GM12891 (cell line): ENCODE data around the gene REC114.
"Not testable (repeated sequence)": the region's sequence is repeated elsewhere in the genome, so short reads cannot be mapped to it uniquely, and the experiment has no call there.

Source experiments
- DNase-seq: peaks from one replicate; pipeline ENCODE4 v3.0.0; 2011; ENCODE audit warnings: low spot score; ENCODE audit not compliant: insufficient read length
- FAIRE-seq: peaks from 2 replicates; lab custom pipeline; 2011; peaks lifted over from hg19 to GRCh38; lab: Jason Lieb, UNC
- PAX5 ChIP-seq: IDR thresholded peaks from 2 replicates; pipeline ENCODE4 v1.6.1; 2011; ENCODE audit warnings: low read length, moderate library complexity, mild to moderate bottlenecking; ENCODE audit not compliant: insufficient read depth, severe bottlenecking
- POLR2A ChIP-seq: IDR thresholded peaks from 2 replicates; pipeline ENCODE4 v1.6.1; 2011; ENCODE audit warnings: low read depth, low read length, control low read depth
- POLR2AphosphoS5 ChIP-seq: IDR thresholded peaks from 2 replicates; pipeline ENCODE4 v1.6.1; 2011; ENCODE audit warnings: low read depth, low read length, control low read depth
- POU2F2 ChIP-seq: IDR thresholded peaks from 2 replicates; pipeline ENCODE4 v1.6.1; 2011; ENCODE audit warnings: low read depth, mild to moderate bottlenecking, control low read depth, low read length, moderate library complexity
- SPI1 ChIP-seq: IDR thresholded peaks from 2 replicates; pipeline ENCODE4 v1.6.1; 2011; ENCODE audit warnings: low read depth, low read length, control low read depth
- TAF1 ChIP-seq: IDR thresholded peaks from 2 replicates; pipeline ENCODE4 v1.6.1; 2011; ENCODE audit warnings: low read depth, low read length, control low read depth

Gene REC114

GRCh38 chr15:73539212-73540128 lies 96.5 kb downstream of the REC114 start:
- TF ChIP-seq SPI1 = no peak
- TF ChIP-seq TAF1 = no peak
- TF ChIP-seq POLR2AphosphoS5 = no peak
- no peak for TF ChIP-seq POU2F2
- no peak for TF ChIP-seq PAX5
- TF ChIP-seq POLR2A = no peak
- no peak for DNase-seq
- FAIRE-seq = no peak

DNA sequence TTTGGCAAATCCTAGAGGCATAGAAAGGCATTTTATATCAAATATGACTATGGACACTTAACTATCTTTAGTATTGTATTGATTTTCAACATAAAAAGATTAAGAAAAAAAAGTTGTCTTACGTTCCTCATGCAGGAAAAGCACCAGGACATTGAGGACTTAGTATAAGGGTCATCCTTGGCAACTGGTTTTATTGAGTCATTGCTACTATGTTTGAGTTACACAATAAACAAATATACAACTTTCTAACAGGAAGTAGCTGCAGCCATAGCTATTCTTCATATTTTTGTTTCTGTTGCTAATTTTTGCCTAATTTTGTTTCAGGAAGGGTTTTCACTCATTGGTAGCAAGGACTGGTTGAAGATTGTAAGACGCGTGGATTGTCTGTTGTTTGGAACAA lies 97.2 kb downstream of the REC114 start:
- DNase-seq = no peak
- no peak for FAIRE-seq
- TF ChIP-seq POLR2A = no peak
- TF ChIP-seq SPI1 = no peak
- TF ChIP-seq PAX5 = no peak
- TF ChIP-seq TAF1 = no peak
- TF ChIP-seq POLR2AphosphoS5 = no peak

DNA sequence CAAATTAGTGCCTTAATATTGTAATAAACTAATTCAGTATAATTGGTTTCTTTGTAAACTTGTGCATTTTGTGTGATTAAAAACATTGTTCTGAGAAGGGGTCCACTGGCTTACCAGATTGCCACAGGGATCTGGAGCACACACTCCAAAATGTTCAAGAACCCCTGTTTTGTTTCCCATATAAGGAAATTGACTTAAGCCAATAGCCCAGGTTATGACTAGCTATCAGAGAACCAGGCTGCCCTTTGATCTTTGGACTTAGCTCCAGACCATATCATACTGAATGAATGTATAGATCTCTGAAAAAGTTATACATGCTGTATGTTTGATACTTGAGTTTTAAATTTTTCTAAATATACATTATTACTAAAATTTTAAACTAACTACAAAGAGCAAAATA lies 98.5 kb downstream of the REC114 start:
- DNase-seq (no peak), FAIRE-seq (no peak)
- no peak for TF ChIP-seq PAX5
- no peak for TF ChIP-seq POLR2AphosphoS5
- no peak for TF ChIP-seq SPI1
- no peak for TF ChIP-seq POLR2A
- TF ChIP-seq POU2F2 = no peak
- no peak for TF ChIP-seq TAF1

GRCh38 chr15:73548925-73549324 lies 106.0 kb downstream of the REC114 start:
- not testable (repeated sequence) for FAIRE-seq, DNase-seq

DNA sequence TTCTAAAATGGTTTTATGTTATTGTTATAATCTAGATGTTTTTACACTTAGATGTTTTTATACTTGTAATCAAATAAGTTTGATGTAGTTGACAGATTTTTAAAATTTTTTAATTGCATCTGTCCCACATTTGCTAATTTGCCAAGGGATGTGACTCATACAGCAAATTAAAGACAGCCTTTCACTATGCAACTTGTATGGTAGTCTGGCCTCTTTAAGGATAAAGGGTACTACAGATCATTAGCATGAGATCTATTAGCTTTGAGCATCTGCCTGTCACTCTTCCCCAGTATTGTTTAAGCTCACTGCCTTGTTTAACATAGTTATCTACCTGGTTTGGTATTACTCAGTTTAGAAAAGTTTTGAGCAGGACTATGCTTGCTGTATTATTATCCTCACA lies 107.2 kb downstream of the REC114 start:
- DNase-seq (no peak), FAIRE-seq (no peak)
- TF ChIP-seq SPI1 (no peak), PAX5 (no peak), POU2F2 (no peak), POLR2AphosphoS5 (no peak)

DNA sequence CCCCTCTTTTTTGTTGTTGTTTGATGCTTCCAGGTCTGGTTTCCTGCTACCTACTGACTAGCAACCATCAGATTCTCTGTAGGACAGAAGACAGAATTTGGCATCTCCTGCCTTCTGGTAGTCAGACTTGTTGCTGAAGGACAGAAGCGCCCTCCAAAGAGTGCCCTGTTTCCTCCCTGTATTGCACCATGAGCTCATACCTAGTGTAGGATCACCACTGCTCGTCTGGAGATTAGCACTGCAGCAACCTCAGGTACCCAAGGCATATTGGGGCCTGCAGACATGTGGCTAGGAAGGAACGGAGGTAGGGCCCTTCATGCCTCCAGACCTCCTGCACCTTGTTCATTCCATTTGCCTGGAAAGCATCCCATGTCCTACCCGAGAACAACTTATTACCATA lies 112.1 kb downstream of the REC114 start:
- DNase-seq (no peak), FAIRE-seq (no peak)
- TF ChIP-seq POLR2A (0 out of 2 replicates have a peak, but pooled peaks have one; percentile 21), SPI1 (no peak)

GRCh38 chr15:73558529-73558928 lies 115.6 kb downstream of the REC114 start:
- no peak for TF ChIP-seq POLR2A
- TF ChIP-seq PAX5 = no peak
- no peak for TF ChIP-seq TAF1
- FAIRE-seq = no peak
- no peak for DNase-seq

GRCh38 chr15:73560501-73561117 lies 117.6 kb downstream of the REC114 start:
- DNase-seq (no peak), FAIRE-seq (no peak)
- no peak for TF ChIP-seq TAF1
- TF ChIP-seq SPI1 = no peak
- no peak for TF ChIP-seq PAX5
- TF ChIP-seq POLR2AphosphoS5 = no peak
- no peak for TF ChIP-seq POU2F2

DNA sequence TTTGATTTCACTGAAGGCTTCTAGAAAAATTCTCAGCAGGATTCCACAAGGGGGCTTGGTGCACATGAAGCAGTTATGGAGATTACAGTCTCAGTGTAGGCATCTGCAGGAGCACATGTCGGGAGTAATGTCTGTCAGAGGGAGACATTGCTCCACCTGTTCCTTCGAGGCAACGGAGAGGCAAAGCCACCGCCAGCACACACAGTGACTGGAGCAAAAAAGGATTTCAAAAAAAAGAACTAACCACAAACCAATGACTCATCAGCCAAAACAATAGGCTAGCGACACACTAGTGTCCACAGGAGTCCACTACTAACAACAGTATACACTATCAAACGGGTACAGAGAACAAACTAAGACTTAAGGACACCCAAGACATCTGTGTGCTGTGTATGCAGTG lies 121.3 kb downstream of the REC114 start:
- TF ChIP-seq POLR2A = no peak
- TF ChIP-seq PAX5 = no peak
- TF ChIP-seq POU2F2 = no peak
- no peak for TF ChIP-seq TAF1
- no peak for TF ChIP-seq SPI1
- TF ChIP-seq POLR2AphosphoS5 = no peak
- FAIRE-seq = no peak
- no peak for DNase-seq

DNA sequence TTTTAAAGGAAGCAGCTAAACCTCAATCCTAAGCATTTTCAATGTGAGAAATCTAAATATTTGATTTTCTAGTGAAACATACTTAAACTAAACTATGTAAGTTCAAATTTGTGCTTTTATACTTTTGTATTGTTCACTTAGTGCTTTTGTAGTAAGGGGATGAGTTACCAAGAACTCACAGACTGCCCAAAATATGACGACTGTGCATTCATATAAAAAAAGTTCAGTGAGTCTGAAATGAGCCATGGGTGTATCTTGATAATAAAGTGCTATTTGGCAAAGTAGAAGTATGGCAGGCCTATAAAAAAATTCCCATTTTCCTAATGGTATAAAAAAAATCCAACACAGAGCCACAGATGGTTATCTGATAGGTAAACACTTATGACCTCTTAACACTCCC lies 124.1 kb downstream of the REC114 start:
- DNase-seq = no peak
- FAIRE-seq = no peak
- TF ChIP-seq POLR2A = no peak
